K562 (cell line): ENCODE data around the gene CCDC18. TPM values are rescaled to one million over a fixed set of nuclear protein-coding genes. Genes with fewer than 3 reads are reported as not detected.

ENCODE experiments used
- ATAC-seq: fragments of 200-7000 bp; cut with Tn5 transposase; 3 replicates; pipeline ENCODE4 v1.9.1; 2020; ENCODE audit warnings: moderate library complexity
- BruUV-seq: library from RNA; stranded (reverse); fragments of 400-500 nt; replicated peaks from 2 replicates; lab custom pipeline; 2021; lab: Mats Ljungman, UMichigan
- CTCF ChIA-PET: fragments of 300-600 bp; formaldehyde crosslinking; extraction: SDS; loops from one replicate; lab custom pipeline; 2021; ENCODE audit warnings: low intra/inter-chr PET ratio; lab: Yijun Ruan, JAX
- POLR2A ChIA-PET: fragments of 300-600, 350-650 bp; sonication (Branson Sonifier 250); formaldehyde crosslinking; extraction: SDS; loops from one replicate; lab custom pipeline; 2021; ENCODE audit warnings: antibody characterized with exemption, inconsistent platforms; lab: Yijun Ruan, JAX
- DNase-seq, 4 experiments: peaks; one replicate each; pipeline versions ENCODE4 v3.0.0 to v3.0.0-alpha.2; 2011 to 2018; ENCODE audit warnings: low spot score in 3 of 4, mixed read lengths in 3 of 4; ENCODE audit errors: extremely low read depth in 1 of 4
- FAIRE-seq: peaks from 2 replicates; lab custom pipeline; 2011; peaks lifted over from hg19 to GRCh38; lab: Jason Lieb, UNC
- H2AFZ ChIP-seq: 2 replicates; pipeline ENCODE4 v1.6.0; 2011; ENCODE audit warnings: low read depth, low read length, control low read depth, inconsistent platforms
- H3K27ac ChIP-seq: fragments of 200-600 bp; 3 replicates; pipeline ENCODE4 v1.8.0; 2011; ENCODE audit warnings: low read depth, mild to moderate bottlenecking, control low read depth, inconsistent platforms, low read length, moderate library complexity, mixed read lengths; ENCODE audit errors: extremely low read depth
- H3K27me3 ChIP-seq, 2 experiments: fragments of 300-600 bp in 1 of 2; 2 replicates in 1 of 2; 3 replicates in 1 of 2; pipeline versions ENCODE4 v1.6.0 to v1.8.0; 2011; ENCODE audit warnings: inconsistent platforms in 2 of 2, low read length in 2 of 2, mild to moderate bottlenecking in 1 of 2, mixed read lengths in 1 of 2, moderate library complexity in 1 of 2; ENCODE audit not compliant: control insufficient read depth in 2 of 2, insufficient read depth in 2 of 2
- H3K36me3 ChIP-seq: fragments of 300-600 bp; 3 replicates; pipeline ENCODE4 v1.8.0; 2011; ENCODE audit warnings: mild to moderate bottlenecking, low read length, inconsistent platforms; ENCODE audit not compliant: control insufficient read depth, insufficient read depth
- H3K4me1 ChIP-seq, 2 experiments: fragments of 200-600 bp in 1 of 2; replicated peaks in 1 of 2; 2 replicates in 1 of 2; 3 replicates in 1 of 2; pipeline versions ENCODE4 v1.5.1 to v1.8.0; 2011; ENCODE audit warnings: inconsistent platforms in 2 of 2, low read length in 2 of 2, mild to moderate bottlenecking in 1 of 2, mixed read lengths in 1 of 2, moderate library complexity in 1 of 2; ENCODE audit not compliant: control insufficient read depth in 2 of 2, insufficient read depth in 2 of 2
- H3K4me2 ChIP-seq: 2 replicates; pipeline ENCODE4 v1.6.1; 2011; ENCODE audit warnings: low read length, control low read depth, inconsistent platforms, mixed read lengths; ENCODE audit not compliant: insufficient read depth
- H3K4me3 ChIP-seq: fragments of 200-600 bp; sonication (generic), shearing (Covaris generic); 2 replicates; pipeline ENCODE4 v1.5.1; 2016; ENCODE audit warnings: control low read depth, inconsistent platforms
- H3K79me2 ChIP-seq: fragments of 200-600 bp; 3 replicates; pipeline ENCODE4 v1.8.0; 2011; ENCODE audit warnings: low read length, inconsistent platforms; ENCODE audit not compliant: control insufficient read depth, insufficient read depth
- H3K9ac ChIP-seq, 2 experiments: 2 replicates each; pipeline versions ENCODE4 v1.6.0 to v1.6.1; 2011; ENCODE audit warnings: low read depth in 2 of 2, low read length in 2 of 2, control low read depth in 1 of 2, inconsistent platforms in 1 of 2, mild to moderate bottlenecking in 1 of 2, mixed read lengths in 1 of 2; ENCODE audit not compliant: insufficient read depth in 1 of 2
- H3K9me1 ChIP-seq: one replicate; pipeline ENCODE4 v1.6.0; 2011; ENCODE audit warnings: inconsistent platforms, mild to moderate bottlenecking, low read length, moderate library complexity; ENCODE audit not compliant: control insufficient read depth, insufficient read depth
- H3K9me3 ChIP-seq: replicated peaks from 2 replicates; pipeline ENCODE4 v1.5.1; 2011; ENCODE audit warnings: low read depth, low read length, inconsistent platforms; ENCODE audit not compliant: control insufficient read depth, insufficient read depth
- H4K20me1 ChIP-seq: replicated peaks from 2 replicates; pipeline ENCODE4 v1.6.1; 2011; ENCODE audit warnings: low read length, inconsistent platforms, mixed read lengths; ENCODE audit not compliant: control insufficient read depth, insufficient read depth
- CBFB ChIP-seq: sonication (generic); formaldehyde crosslinking; IDR thresholded peaks from 2 replicates; pipeline ENCODE4 v1.4.0; 2020; ENCODE audit warnings: mild to moderate bottlenecking, missing genetic modification reagents
- ESRRA ChIP-seq: fragments of 450-650 bp; IDR thresholded peaks from 2 replicates; pipeline ENCODE4 v1.6.1; 2014; ENCODE audit warnings: low read depth, mild to moderate bottlenecking, moderate library complexity, borderline replicate concordance
- FOXA1 ChIP-seq: fragments of 450-650 bp; IDR thresholded peaks from 2 replicates; pipeline ENCODE4 v1.6.1; 2016; ENCODE audit warnings: mild to moderate bottlenecking, borderline replicate concordance
- KHSRP ChIP-seq: fragments of 450-650 bp; IDR thresholded peaks from 2 replicates; pipeline ENCODE4 v1.6.1; 2017
- PCBP1 ChIP-seq: fragments of 200-400 bp; formaldehyde crosslinking; IDR thresholded peaks from 2 replicates; pipeline ENCODE4 v1.6.1; 2018; ENCODE audit warnings: mild to moderate bottlenecking, low read depth, low read length; ENCODE audit not compliant: poor library complexity, severe bottlenecking
- PHB ChIP-seq: fragments of 250-450 bp; sonication (Bioruptor Pico); IDR thresholded peaks from 2 replicates; pipeline ENCODE4 v1.5.0; 2021
- PHF8 ChIP-seq: fragments of 200-600 bp; sonication (generic); IDR thresholded peaks from 2 replicates; pipeline ENCODE4 v1.6.1; 2012; ENCODE audit warnings: mixed run types, mild to moderate bottlenecking, inconsistent platforms, low read length, moderate library complexity, borderline replicate concordance
- RBM17 ChIP-seq: fragments of 200-400 bp; formaldehyde crosslinking; IDR thresholded peaks from 2 replicates; pipeline ENCODE4 v1.6.1; 2017; ENCODE audit warnings: low read depth, mild to moderate bottlenecking, low read length, borderline replicate concordance
- RFX7 ChIP-seq: fragments of 250-450 bp; sonication (Bioruptor Pico); IDR thresholded peaks from 2 replicates; pipeline ENCODE4 v1.5.1; 2021; ENCODE audit warnings: mild to moderate bottlenecking
- TCFL5 ChIP-seq: fragments of 250-450 bp; sonication (Bioruptor Pico); conservative IDR thresholded peaks from 2 replicates; pipeline ENCODE4 v1.6.1; 2021; ENCODE audit warnings: mild to moderate bottlenecking, moderate library complexity, matching md5 sums
- ZBTB26 ChIP-seq: fragments of 450-650 bp; formaldehyde crosslinking; IDR thresholded peaks from 2 replicates; pipeline ENCODE4 v1.4.0; 2022; ENCODE audit warnings: missing genetic modification characterization
- ZBTB40 ChIP-seq, 2 experiments: fragments of 450-650 bp in 1 of 2; sonication (generic) in 1 of 2; formaldehyde crosslinking in 1 of 2; IDR thresholded peaks; 2 replicates each; pipeline versions ENCODE4 v1.7.1 to v1.9.0; 2016 to 2022; ENCODE audit warnings: inconsistent platforms in 1 of 2, mild to moderate bottlenecking in 1 of 2, missing genetic modification reagents in 1 of 2
- ZNF764 ChIP-seq: fragments of 250-450 bp; sonication (Bioruptor Pico); IDR thresholded peaks from 2 replicates; pipeline ENCODE4 v1.4.0; 2020; ENCODE audit warnings: low read depth, mild to moderate bottlenecking, moderate library complexity
- in situ Hi-C: fragments of 300-500 bp; cut with MboI; formaldehyde crosslinking; loops from 4 replicates; pipeline ENCODE4 v1.15.0; 2018; ENCODE audit warnings: inconsistent platforms, mixed read lengths
- intact Hi-C: fragments of 100-400 bp; cut with micrococcal nuclease; formaldehyde crosslinking; loops from 2 replicates; pipeline ENCODE4 v1.14.2; 2022
- polyA plus RNA-seq, 8 experiments: library from polyadenylated mRNA; depleted of rRNA in 4 of 8; stranded (reverse) in 5 of 8; unstranded in 3 of 8; fragments of >200 nt; fragmentation: Nextera tagmentation in 2 of 8; fragmentation: Illumina TruSeq in 1 of 8; extraction: Ambion mirVana in 2 of 8; extraction: Trizol in 1 of 8; gene quantifications; 2 replicates each; pipeline versions ENCODE4 v1.2.1 to v1.2.3, GENCODE V29; 2011 to 2014; ENCODE audit warnings: inconsistent platforms in 1 of 8, missing spikeins in 1 of 8
- total RNA-seq, 7 experiments: library from RNA; depleted of rRNA in 6 of 7; stranded (reverse); fragments of >200 nt in 6 of 7; fragmentation: Illumina TruSeq in 2 of 7; extraction: Trizol in 2 of 7; gene quantifications; 2 replicates each; pipeline versions ENCODE4 v1.2.1 to v1.2.3, GENCODE V29; 2011 to 2021; ENCODE audit warnings: low replicate concordance in 1 of 7

The CCDC18 gene
- total and polyA plus RNA-seq, 9 of the 15 experiments (the other 6 are each of a cell fraction or from before 2014, with no cell fraction given), result 19.5 to 34.2 (median 24.3) TPM

- Histone ChIP-seq H3K9me3 (no peaks in the 10 kb centered on the region), H2AFZ (no peak overlapping the region), H3K27me3 (no peaks in the 10 kb centered on the region), H3K4me2 (no peak overlapping the region), H3K9me1 (no peaks in the 10 kb centered on the region), H3K79me2 (no peaks in the 10 kb centered on the region; the same call in 2 of the 3 replicates), H3K9ac (no peak overlapping the region), H3K36me3 (peaks cover 88% of the 10 kb centered on the region), H4K20me1 (0 out of 2 replicates have a peak, but pooled peaks cover 2% of the 10 kb centered on the region), H3K4me1 (no peaks in the 10 kb centered on the region), H3K27ac (no peak overlapping the region), H3K4me3 (no peak overlapping the region)
- no peak for FAIRE-seq
- no peak for DNase-seq
- intact Hi-C loops (no loop called here), in situ Hi-C loops (no loop called here)
- no peak for ATAC-seq
- CTCF ChIA-PET, result no interaction called here
- TF ChIP-seq PHF8, result no peak
- no peak for TF ChIP-seq PCBP1
- TF ChIP-seq PHB (CRISPR knock-in tag), result no peak
- no peak for TF ChIP-seq CBFB (CRISPR knock-in tag)
- no peak for TF ChIP-seq RBM17
- TF ChIP-seq ZBTB40 (IDR thresholded peaks at IDR 0.05), result no peak
- no peak for TF ChIP-seq ZBTB40 (CRISPR knock-in tag; IDR thresholded peaks at IDR 0.05)
- TF ChIP-seq ESRRA, result no peak
- no peak for TF ChIP-seq FOXA1
- TF ChIP-seq RFX7, result no peak
- TF ChIP-seq KHSRP, result no peak
- TF ChIP-seq ZBTB26 (CRISPR knock-in tag), result no peak
- TF ChIP-seq ZNF764 (CRISPR knock-in tag), result no peak
- no peak for TF ChIP-seq TCFL5 (CRISPR knock-in tag)
- no TSS peak for BruUV-seq
- POLR2A ChIA-PET, result no interaction called here
Measured at GRCh38 chr1:93151474-93151873, 29.1 kb upstream of the CCDC18 start.
